ENCODE measurements around the gene FBXL12. TPM values are rescaled to one million over a fixed set of nuclear protein-coding genes. Genes with fewer than 3 reads are reported as not detected.
A peak's percentile ranks its signal among the peaks of the same experiment; 100 is the strongest.
"Not testable (repeated sequence)": the region's sequence is repeated elsewhere in the genome, so short reads cannot be mapped to it uniquely, and the experiment has no call there.

The FBXL12 gene
- total and polyA plus RNA-seq, 7 donors, result 14.8 to 31.9 (median 22.4) TPM

- Histone ChIP-seq H3K9me3 (no peaks in the 10 kb centered on the region), H3K27me3 (no peaks in the 10 kb centered on the region), H3K4me1 (peaks cover 0 to 31% (median 25%) of the 10 kb centered on the region in 4 donors), H3K36me3 (peaks cover 0 to 38% (median 7%) of the 10 kb centered on the region in 4 donors), H3K4me3 (peak within 1 kb of the TSS; percentile 73 to 98 (median 90)), H3K27ac (peak within 1 kb of the TSS; percentile 78 to 89 (median 84))
- peak; percentile 94 for DNase-seq
- intact Hi-C loops (cut with DNase I), result no loop called here
- TF ChIP-seq POLR2AphosphoS5 (IDR thresholded peaks at IDR 0.05) (peak; percentile 90 to 97 (median 94)), EP300 (IDR thresholded peaks at IDR 0.05) (no peak), POLR2A (IDR thresholded peaks at IDR 0.05) (peak; percentile 87 to 89), CTCF (IDR thresholded peaks at IDR 0.05) (no peak)
- 1% methylated on average over 62 of the region's 62 CpGs for WGBS, 2 donors
These were observed 8.7 kb upstream of the FBXL12 start, which contains the start of gene UBL5 for GRCh38 chr19:9827289-9828238. Gene UBL5 (plus strand): TSS chr19:9827918. CDS start chr19:9828338, 420 bp downstream.

GRCh38 chr19:9823816-9824215 lies 4.9 kb upstream of the FBXL12 start:
- TF ChIP-seq POLR2AphosphoS5 (IDR thresholded peaks at IDR 0.05), result no peak
- no peak for TF ChIP-seq POLR2A (IDR thresholded peaks at IDR 0.05)
- no peak for TF ChIP-seq EP300 (IDR thresholded peaks at IDR 0.05)
- TF ChIP-seq CTCF (IDR thresholded peaks at IDR 0.05), result no peak
- intact Hi-C loops (cut with DNase I), result no loop called here
- peaks cover 0 to 35% (median 23%) of the 10 kb centered on the region in 4 donors for H3K4me1 ChIP-seq

GRCh38 chr19:9820034-9820433 lies 1.2 kb upstream of the FBXL12 start:
- Histone ChIP-seq H3K36me3 (peaks cover 0 to 11% (median 0%) of the 10 kb centered on the region in 4 donors), H3K4me1 (peaks cover 0 to 27% (median 19%) of the 10 kb centered on the region in 4 donors), H3K27ac (peak overlapping the region; percentile 86 to 94 (median 92)), H3K4me3 (peak overlapping the region in 2 of 4 donors; percentile 21 to 59)
- H3K9me3 ChIP-seq; DNase-seq; H3K27me3 ChIP-seq; intact Hi-C loops (cut with DNase I): not testable (repeated sequence)
- 93% methylated on average over 8 of the region's 8 CpGs for WGBS, 2 donors

More at GRCh38 chr19:9823816-9824215, 4.9 kb upstream of the FBXL12 start:
- Histone ChIP-seq H3K36me3 (peaks cover 0 to 12% (median 0%) of the 10 kb centered on the region in 4 donors), H3K27ac (no peak overlapping the region), H3K4me3 (no peak overlapping the region), H3K9me3 (no peaks in the 10 kb centered on the region), H3K27me3 (no peaks in the 10 kb centered on the region)
- 93 to 95% methylated on average over 5 of the region's 5 CpGs for WGBS, 2 donors
- DNase-seq, result no peak

GRCh38 chr19:9819596-9819909 lies 674 bp upstream of the FBXL12 start:
- Histone ChIP-seq H3K36me3 (peaks cover 0 to 7% (median 0%) of the 10 kb centered on the region in 4 donors), H3K27me3 (no peaks in the 10 kb centered on the region), H3K27ac (peak overlapping the region; percentile 86 to 94 (median 92)), H3K4me1 (peaks cover 0 to 27% (median 19%) of the 10 kb centered on the region in 4 donors), H3K9me3 (no peaks in the 10 kb centered on the region), H3K4me3 (peak overlapping the region in 3 of 4 donors; percentile 21 to 59 (median 34))
- no peak for DNase-seq
- WGBS, 2 donors, result 1% methylated on average over 21 of the region's 21 CpGs
- intact Hi-C loops (cut with DNase I), result loop anchor here (2.0 to 10.0 kb wide), 2 partner anchors 27 to 385 kb away; partner anchors contain the start of gene ZNF266
- TF ChIP-seq CTCF (IDR thresholded peaks at IDR 0.05) (no peak), POLR2AphosphoS5 (IDR thresholded peaks at IDR 0.05) (peak in 2 of 4 donors; percentile 40 to 43), POLR2A (IDR thresholded peaks at IDR 0.05) (no peak)

- peaks cover 0 to 27% (median 19%) of the 10 kb centered on the region in 4 donors for H3K4me1 ChIP-seq
- WGBS, 2 donors, result 3 to 4% methylated on average over 39 of the region's 39 CpGs
- intact Hi-C loops (cut with DNase I), result loop anchor here (2.0 to 10.0 kb wide), 2 partner anchors 25 to 383 kb away; partner anchors contain the start of gene ZNF266
- DNase-seq, result no peak
- no peaks in the 10 kb centered on the region for H3K9me3 ChIP-seq
- H3K27ac ChIP-seq, result peak overlapping the region; percentile 86 to 94 (median 92)
- H3K4me3 ChIP-seq, result peak overlapping the region; percentile 59 to 90 (median 86)
- TF ChIP-seq POLR2A (IDR thresholded peaks at IDR 0.05) (no peak), POLR2AphosphoS5 (IDR thresholded peaks at IDR 0.05) (no peak), EP300 (IDR thresholded peaks at IDR 0.05) (no peak), CTCF (IDR thresholded peaks at IDR 0.05) (no peak)
- no peaks in the 10 kb centered on the region for H3K27me3 ChIP-seq
- H3K36me3 ChIP-seq, result peaks cover 0 to 9% (median 1%) of the 10 kb centered on the region in 4 donors
These were observed 625 bp downstream of the FBXL12 start for GRCh38 chr19:9818175-9818733.

All from sigmoid colon (tissue), 7 donors.